ENCODE measurements around the gene FOXP1.

DNA sequence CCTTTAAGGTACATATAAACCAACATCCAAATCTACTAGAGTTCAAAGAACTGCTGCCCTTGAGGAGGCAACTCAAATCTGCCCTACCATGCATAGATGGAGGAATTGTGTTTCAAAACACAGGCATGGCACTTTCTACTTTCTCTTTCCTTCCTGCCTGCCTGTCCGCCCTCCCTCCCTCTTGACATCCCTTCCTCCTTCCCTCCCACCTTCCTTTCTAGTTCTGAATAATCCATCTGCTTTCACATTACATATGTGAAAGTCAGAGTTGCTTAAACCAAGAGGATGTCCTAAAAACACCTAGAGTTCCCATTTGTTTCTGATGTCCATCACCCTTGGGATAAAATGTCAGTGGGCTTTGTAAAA is 537.6 kb downstream of the FOXP1 start:
- TF ChIP-seq FOXA1 (IDR thresholded peaks at IDR 0.05) (no peak), LEF1 (IDR thresholded peaks at IDR 0.05; ENCODE audit: borderline replicate concordance) (no peak), ARNT (IDR thresholded peaks at IDR 0.05) (no peak), NFRKB (IDR thresholded peaks at IDR 0.05) (no peak), ZNF384 (IDR thresholded peaks at IDR 0.05) (no peak), FOXM1 (IDR thresholded peaks at IDR 0.05; ENCODE audit: borderline replicate concordance) (no peak)

Data from HEK293T (cell line).